ENCODE data around the gene DHRS3.

DHRS3 gene

DNA sequence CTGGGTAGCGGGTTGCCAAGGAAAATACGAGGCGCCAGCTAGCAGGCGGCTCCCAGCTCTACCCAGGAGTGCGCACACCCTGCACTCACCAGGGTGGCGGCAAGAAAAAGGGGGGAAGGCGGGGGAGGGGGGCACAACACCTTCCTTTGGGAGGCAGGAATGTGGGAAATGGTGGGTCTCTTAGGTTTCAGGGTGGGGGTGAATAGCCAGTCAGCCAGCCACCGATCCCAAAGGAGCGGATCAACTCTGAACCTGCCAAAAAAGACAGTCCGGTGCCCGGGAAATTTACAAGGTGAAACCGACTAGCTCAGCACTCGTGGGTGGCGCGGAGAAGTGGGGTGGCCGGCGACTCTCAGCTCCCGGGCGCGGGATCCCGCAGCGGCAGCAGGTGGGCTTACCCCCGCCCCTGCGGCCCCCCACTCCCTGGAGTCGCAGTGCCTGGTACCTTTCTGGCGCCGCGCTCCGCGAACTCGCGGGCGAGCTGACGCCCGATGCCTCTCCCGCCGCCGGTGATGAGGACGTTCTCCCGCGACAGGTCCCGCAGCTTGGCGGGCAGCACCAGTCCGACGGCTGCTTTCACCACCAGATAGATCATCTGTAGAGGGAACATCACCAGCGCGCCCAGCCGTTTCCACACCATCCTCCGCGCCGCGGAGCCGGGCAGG is 1.2 kb downstream of the DHRS3 start:
- Histone ChIP-seq H3K4me3 (peak overlapping the region; percentile 75), H3K9me3 (ENCODE audit: low read depth, low read length) (no peaks in the 10 kb centered on the region), H3K36me3 (ENCODE audit: insufficient read depth, low read length) (no peaks in the 10 kb centered on the region), H3K27ac (no peak overlapping the region), H3K9ac (ENCODE audit: insufficient read length) (peak overlapping the region; percentile 65)
- DNase-seq (ENCODE audit: low read depth, low spot score) = no peak
- TF ChIP-seq POLR2AphosphoS5 (IDR thresholded peaks at IDR 0.05; ENCODE audit: borderline replicate concordance, low read depth, low read length) (no peak), FOXP2 (optimal IDR thresholded peaks at IDR 0.05; ENCODE audit: control extremely low read depth, extremely low read length, insufficient read depth) (no peak), EZH2 (IDR thresholded peaks at IDR 0.05) (no peak)

DNA sequence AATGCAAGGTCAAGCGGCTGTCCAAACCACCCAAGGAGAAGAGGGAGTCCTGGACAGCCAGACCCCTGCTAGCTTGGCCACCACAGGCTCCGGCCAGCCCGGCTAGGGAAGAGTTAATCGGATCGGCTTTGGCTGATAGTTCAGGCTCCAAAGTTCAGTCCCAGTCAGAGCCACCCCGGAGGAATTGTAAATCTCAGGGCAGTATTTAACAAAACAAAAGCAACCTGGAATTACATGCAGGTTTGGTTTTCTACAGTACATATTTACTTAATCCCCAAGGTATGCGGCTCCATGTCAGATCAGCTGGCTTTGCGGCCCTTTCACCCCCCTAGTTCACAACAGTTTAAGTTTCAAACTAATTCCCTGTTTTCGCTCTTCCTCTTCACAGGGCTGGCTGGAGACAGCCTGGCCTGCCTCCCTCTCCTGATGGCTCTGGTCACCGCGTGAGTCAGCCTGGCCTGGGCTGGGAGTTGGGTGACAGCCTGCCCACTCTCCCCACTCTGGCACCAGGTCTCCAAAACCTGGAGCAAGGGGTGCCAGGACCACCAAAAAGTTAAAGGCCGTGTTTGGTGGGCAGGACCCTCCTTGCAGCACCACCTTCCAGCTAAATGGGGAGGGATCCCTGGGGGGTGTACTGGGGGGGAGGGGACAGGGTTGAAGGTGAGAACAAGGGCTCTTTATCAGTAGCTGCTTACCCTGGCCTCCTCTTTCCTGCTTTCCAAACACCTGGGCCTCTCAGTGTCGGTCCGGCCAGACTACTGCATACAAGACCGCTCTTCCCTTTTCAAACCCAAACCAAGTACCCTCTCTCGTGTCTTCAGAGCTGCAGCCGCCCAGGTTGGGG is 1.9 kb downstream of the DHRS3 start:
- H3K9ac ChIP-seq (ENCODE audit: insufficient read length) = peak overlapping the region; percentile 2
- DNase-seq (ENCODE audit: low read depth, low spot score) = no peak
- no peak overlapping the region for H3K27ac ChIP-seq
- H3K9me3 ChIP-seq (ENCODE audit: low read depth, low read length) = no peaks in the 10 kb centered on the region
- peak overlapping the region; percentile 75 for H3K4me3 ChIP-seq
- no peaks in the 10 kb centered on the region for H3K36me3 ChIP-seq (ENCODE audit: insufficient read depth, low read length)
- TF ChIP-seq EZH2 (IDR thresholded peaks at IDR 0.05) (no peak), FOXP2 (optimal IDR thresholded peaks at IDR 0.05; ENCODE audit: control extremely low read depth, extremely low read length, insufficient read depth) (no peak), POLR2AphosphoS5 (IDR thresholded peaks at IDR 0.05; ENCODE audit: borderline replicate concordance, low read depth, low read length) (no peak)

DNA sequence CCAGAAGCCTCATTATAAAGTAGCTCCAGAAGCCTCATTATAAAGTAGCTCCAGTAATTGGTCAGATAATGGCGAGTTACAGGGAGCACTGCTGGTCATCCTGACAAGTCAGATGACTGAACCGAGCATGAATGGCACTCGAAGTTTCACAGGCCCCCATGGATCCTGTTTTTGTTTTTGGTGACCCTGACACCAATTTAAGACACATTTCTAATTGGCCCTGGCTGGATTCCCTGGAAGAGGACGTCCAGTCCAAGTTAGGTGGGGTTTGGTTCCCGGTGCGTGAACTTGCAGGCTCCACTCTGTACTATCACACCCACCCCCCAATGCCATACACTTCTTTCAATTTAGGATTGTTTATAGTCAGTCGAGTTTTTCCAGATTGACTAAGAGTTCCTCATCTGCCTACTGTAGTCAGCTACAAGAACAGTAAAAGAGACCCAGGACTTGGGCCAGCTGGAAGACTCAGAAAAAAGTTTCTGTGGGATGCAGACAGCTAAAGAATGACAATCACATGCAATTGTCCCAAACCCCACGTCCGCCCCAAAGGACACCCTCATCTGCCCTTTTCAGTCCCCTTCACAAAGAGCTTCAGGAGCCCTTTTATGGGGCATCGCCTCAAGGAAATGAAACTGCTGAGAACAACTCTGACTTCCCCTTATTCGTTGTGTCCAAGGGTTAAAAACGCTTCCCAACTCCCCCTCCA is 2.7 kb downstream of the DHRS3 start:
- TF ChIP-seq POLR2AphosphoS5 (IDR thresholded peaks at IDR 0.05; ENCODE audit: borderline replicate concordance, low read depth, low read length) (no peak), FOXP2 (optimal IDR thresholded peaks at IDR 0.05; ENCODE audit: control extremely low read depth, extremely low read length, insufficient read depth) (no peak), EZH2 (IDR thresholded peaks at IDR 0.05) (no peak)
- H3K36me3 ChIP-seq (ENCODE audit: insufficient read depth, low read length) = no peaks in the 10 kb centered on the region
- no peak for DNase-seq (ENCODE audit: low read depth, low spot score)
- peak overlapping the region; percentile 75 for H3K4me3 ChIP-seq
- no peaks in the 10 kb centered on the region for H3K9me3 ChIP-seq (ENCODE audit: low read depth, low read length)
- peak overlapping the region; percentile 2 for H3K9ac ChIP-seq (ENCODE audit: insufficient read length)
- no peak overlapping the region for H3K27ac ChIP-seq

DNA sequence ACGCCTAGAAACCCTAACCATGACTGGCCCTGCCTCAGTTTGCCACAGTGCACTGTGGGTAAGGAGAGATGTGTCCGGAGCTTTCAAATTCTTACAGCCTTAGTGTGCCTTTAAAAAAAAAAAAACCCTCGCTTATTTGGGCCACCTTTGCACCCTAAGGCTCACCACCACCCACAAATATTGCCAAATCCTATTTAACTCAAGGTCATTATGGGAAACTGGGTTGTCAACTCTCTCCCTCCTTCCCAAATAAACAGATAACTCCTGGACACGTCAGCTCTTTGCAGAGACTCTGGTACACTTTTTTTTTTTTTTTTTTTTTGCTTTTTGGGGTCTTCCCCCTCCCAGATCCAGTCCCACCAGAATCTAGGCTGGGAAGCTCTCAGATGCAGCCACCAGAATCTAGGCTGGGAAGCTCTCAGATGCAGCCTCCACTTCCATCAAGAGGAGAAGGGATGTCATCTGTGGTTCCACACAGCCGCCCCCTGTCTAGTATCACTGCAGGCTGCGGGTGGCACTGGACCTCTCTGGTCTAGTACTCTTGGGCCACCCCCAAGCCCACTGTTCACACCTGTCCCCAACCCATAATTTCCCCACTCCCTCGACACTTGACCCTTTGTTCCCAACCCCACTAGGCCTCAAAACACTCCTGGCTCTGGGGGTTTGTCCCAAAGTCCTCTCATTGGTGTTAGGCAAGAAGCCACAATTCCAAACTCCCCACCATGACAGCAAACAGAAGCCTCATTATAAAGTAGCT is 3.4 kb downstream of the DHRS3 start:
- DNase-seq (ENCODE audit: low read depth, low spot score) = no peak
- Histone ChIP-seq H3K27ac (no peak overlapping the region), H3K36me3 (ENCODE audit: insufficient read depth, low read length) (no peaks in the 10 kb centered on the region), H3K4me3 (no peak overlapping the region), H3K9ac (ENCODE audit: insufficient read length) (no peak overlapping the region), H3K9me3 (ENCODE audit: low read depth, low read length) (no peaks in the 10 kb centered on the region)
- TF ChIP-seq EZH2 (IDR thresholded peaks at IDR 0.05) (no peak), POLR2AphosphoS5 (IDR thresholded peaks at IDR 0.05; ENCODE audit: borderline replicate concordance, low read depth, low read length) (no peak), FOXP2 (optimal IDR thresholded peaks at IDR 0.05; ENCODE audit: control extremely low read depth, extremely low read length, insufficient read depth) (no peak)

DNA sequence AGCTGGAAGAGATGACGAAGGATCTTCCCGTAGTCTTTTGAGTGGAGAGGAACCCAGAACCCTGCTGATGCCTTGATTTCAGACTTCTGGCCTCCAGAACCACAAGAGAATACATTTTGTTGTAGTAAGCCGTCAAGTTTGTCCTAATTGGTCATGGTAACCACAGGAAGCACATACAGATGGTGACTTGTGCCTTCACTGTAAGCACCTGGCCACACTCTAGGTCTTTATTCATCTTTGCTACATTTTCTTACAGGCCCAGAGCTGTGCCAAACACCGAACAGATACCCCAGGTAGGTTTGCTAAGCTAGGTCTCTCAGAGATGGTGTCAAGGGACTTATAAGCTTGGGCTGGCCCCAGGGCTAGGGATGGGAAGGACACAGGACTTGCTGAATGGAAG is 4.8 kb downstream of the DHRS3 start:
- H3K27ac ChIP-seq = no peak overlapping the region
- H3K36me3 ChIP-seq (ENCODE audit: insufficient read depth, low read length) = no peaks in the 10 kb centered on the region
- H3K9me3 ChIP-seq (ENCODE audit: low read depth, low read length) = no peaks in the 10 kb centered on the region
- TF ChIP-seq POLR2AphosphoS5 (IDR thresholded peaks at IDR 0.05; ENCODE audit: borderline replicate concordance, low read depth, low read length) (no peak), EZH2 (IDR thresholded peaks at IDR 0.05) (no peak), FOXP2 (optimal IDR thresholded peaks at IDR 0.05; ENCODE audit: control extremely low read depth, extremely low read length, insufficient read depth) (no peak)
- no peak overlapping the region for H3K9ac ChIP-seq (ENCODE audit: insufficient read length)
- DNase-seq (ENCODE audit: low read depth, low spot score) = no peak
- no peak overlapping the region for H3K4me3 ChIP-seq

DNA sequence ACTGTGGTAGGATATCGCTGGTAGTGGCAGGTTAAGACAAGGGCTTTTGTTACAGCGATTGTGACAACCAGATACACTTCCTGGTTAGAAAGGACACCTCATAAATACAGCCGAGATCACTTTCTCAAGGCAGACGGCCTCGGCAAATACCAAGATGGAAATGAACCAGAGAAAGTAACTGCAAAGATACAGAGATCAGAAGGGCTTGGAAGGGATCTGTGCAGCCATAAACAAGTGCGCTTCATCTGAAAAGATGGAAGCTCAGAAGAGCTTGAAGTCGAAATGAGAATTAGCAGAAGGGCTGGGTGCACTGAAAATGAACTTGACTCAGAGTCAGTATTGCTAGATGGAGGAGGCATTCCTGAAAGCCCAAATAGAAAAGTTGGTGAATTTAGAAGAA is 7.1 kb downstream of the DHRS3 start:
- H3K9ac ChIP-seq (ENCODE audit: insufficient read length) = no peak overlapping the region
- DNase-seq (ENCODE audit: low read depth, low spot score) = no peak
- H3K36me3 ChIP-seq (ENCODE audit: insufficient read depth, low read length) = no peaks in the 10 kb centered on the region
- TF ChIP-seq EZH2 (IDR thresholded peaks at IDR 0.05) (no peak), POLR2AphosphoS5 (IDR thresholded peaks at IDR 0.05; ENCODE audit: borderline replicate concordance, low read depth, low read length) (no peak), FOXP2 (optimal IDR thresholded peaks at IDR 0.05; ENCODE audit: control extremely low read depth, extremely low read length, insufficient read depth) (no peak)
- H3K27ac ChIP-seq = no peak overlapping the region
- no peak overlapping the region for H3K4me3 ChIP-seq
- H3K9me3 ChIP-seq (ENCODE audit: low read depth, low read length) = no peaks in the 10 kb centered on the region

DNA sequence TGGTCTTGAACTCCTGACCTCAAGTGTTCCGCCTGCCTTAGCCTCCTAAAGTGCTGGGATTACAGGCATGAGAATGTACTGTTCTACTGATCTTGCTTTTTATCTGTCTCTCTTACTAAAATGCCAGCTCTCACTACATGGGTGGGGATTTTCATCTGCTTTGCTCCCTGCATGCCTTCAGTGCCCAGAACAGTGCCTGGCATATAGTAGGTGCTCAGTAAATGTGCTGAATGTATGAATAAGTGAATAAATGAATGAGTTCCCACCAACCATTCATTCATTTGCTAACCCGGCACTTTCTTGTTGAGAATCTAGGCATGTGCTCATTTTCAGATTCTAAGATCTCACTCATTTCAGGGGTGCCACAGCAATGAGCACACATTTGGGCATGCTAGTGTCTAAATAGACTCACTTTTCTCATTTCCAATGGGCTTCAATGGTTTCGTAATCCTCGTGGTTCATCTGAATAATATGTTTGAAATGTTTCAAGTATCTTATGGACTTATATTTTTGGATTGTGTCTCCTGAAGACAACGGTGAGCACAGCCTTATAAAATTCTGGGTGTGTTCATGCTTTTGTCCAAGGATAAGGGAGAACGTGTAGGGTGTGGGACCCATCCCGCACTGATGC is 7.6 kb downstream of the DHRS3 start:
- Histone ChIP-seq H3K36me3 (ENCODE audit: insufficient read depth, low read length) (no peaks in the 10 kb centered on the region), H3K27ac (no peak overlapping the region), H3K9me3 (ENCODE audit: low read depth, low read length) (no peaks in the 10 kb centered on the region), H3K9ac (ENCODE audit: insufficient read length) (no peak overlapping the region), H3K4me3 (no peak overlapping the region)
- TF ChIP-seq FOXP2 (optimal IDR thresholded peaks at IDR 0.05; ENCODE audit: control extremely low read depth, extremely low read length, insufficient read depth) = no peak
- no peak for TF ChIP-seq POLR2AphosphoS5 (IDR thresholded peaks at IDR 0.05; ENCODE audit: borderline replicate concordance, low read depth, low read length)
- no peak for TF ChIP-seq EZH2 (IDR thresholded peaks at IDR 0.05)
- DNase-seq (ENCODE audit: low read depth, low spot score) = no peak

All from SK-N-MC (cell line).